HG02870 (cell line): Measurements from ENCODE around the gene B4GALNT3.

Source experiments
- ATAC-seq: cut with Tn5 transposase; IDR thresholded peaks from one replicate; pipeline ENCODE4 v1.9.1; 2021; ENCODE audit warnings: mild to moderate bottlenecking, moderate library complexity; ENCODE audit not compliant: unreplicated experiment

The B4GALNT3 gene

GRCh38 chr12:553216-554000, 93.7 kb downstream of the B4GALNT3 start:
- no peak for ATAC-seq

- no peak for ATAC-seq
Observed at GRCh38 chr12:554001-554285, 94.2 kb downstream of the B4GALNT3 start.

GRCh38 chr12:556498-556897, 96.8 kb downstream of the B4GALNT3 start:
- ATAC-seq = no peak

- ATAC-seq = no peak
Observed at GRCh38 chr12:558580-558979, 98.8 kb downstream of the B4GALNT3 start.

- ATAC-seq = no peak
Observed at GRCh38 chr12:559208-559905, 99.6 kb downstream of the B4GALNT3 start.

- ATAC-seq = no peak
Observed at GRCh38 chr12:559906-560455, 100.2 kb downstream of the B4GALNT3 start.

GRCh38 chr12:560691-561390, 101.1 kb downstream of the B4GALNT3 start:
- ATAC-seq = no peak

GRCh38 chr12:561391-561705, 101.6 kb downstream of the B4GALNT3 start:
- no peak for ATAC-seq

GRCh38 chr12:561908-562593, 102.3 kb downstream of the B4GALNT3 start:
- ATAC-seq = no peak

- ATAC-seq = no peak
Observed at GRCh38 chr12:562634-563033, 102.9 kb downstream of the B4GALNT3 start.

- no peak for ATAC-seq
Observed at GRCh38 chr12:563250-563781, 103.6 kb downstream of the B4GALNT3 start.

GRCh38 chr12:563787-564298, 104.1 kb downstream of the B4GALNT3 start:
- no peak for ATAC-seq

GRCh38 chr12:565161-565560, 105.4 kb downstream of the B4GALNT3 start:
- ATAC-seq = no peak

GRCh38 chr12:565589-566105, 105.9 kb downstream of the B4GALNT3 start:
- ATAC-seq = no peak

- no peak for ATAC-seq
Observed at GRCh38 chr12:568486-568885, 108.7 kb downstream of the B4GALNT3 start.

GRCh38 chr12:569091-569676, 109.4 kb downstream of the B4GALNT3 start:
- no peak for ATAC-seq

GRCh38 chr12:569803-570434, 110.2 kb downstream of the B4GALNT3 start:
- no peak for ATAC-seq

GRCh38 chr12:570435-570920, 110.7 kb downstream of the B4GALNT3 start:
- no peak for ATAC-seq

GRCh38 chr12:570921-571794, 111.4 kb downstream of the B4GALNT3 start:
- no peak for ATAC-seq
